ENCODE data around the gene MYD88. TPM values are rescaled to one million over a fixed set of nuclear protein-coding genes. Genes with fewer than 3 reads are reported as not detected.
A peak's percentile ranks its signal among the peaks of the same experiment; 100 is the strongest.

MYD88 gene
- total and polyA plus RNA-seq, 9 of the 15 experiments (the other 6 are each of a cell fraction or from before 2014, with no cell fraction given), result 3.2 to 47.3 (median 27.6) TPM

GRCh38 chr3:38138349-38139190, at the start of gene MYD88 (continued):
- TF ChIP-seq CREB3L1 (IDR thresholded peaks at IDR 0.05; ENCODE audit: borderline replicate concordance, low read depth) (no peak; the same call in 1 of the 2 replicates), KLF16 (IDR thresholded peaks at IDR 0.05) (no peak), MCM7 (IDR thresholded peaks at IDR 0.05) (no peak), BDP1 (IDR thresholded peaks at IDR 0.05; ENCODE audit: insufficient read depth, insufficient read length) (no peak), HBP1 (CRISPR knock-in tag; IDR thresholded peaks at IDR 0.05) (no peak), GABPB1 (CRISPR knock-in tag; IDR thresholded peaks at IDR 0.05) (peak; percentile 71), POLR3G (IDR thresholded peaks at IDR 0.05; ENCODE audit: extremely low read depth, insufficient read length, insufficient replicate concordance) (no peak), NR2C1 (IDR thresholded peaks at IDR 0.05) (no peak), NR2C1 (tag; IDR thresholded peaks at IDR 0.05) (no peak), FOXK2 (conservative IDR thresholded peaks at IDR 0.05 in 1 of 2, IDR thresholded peaks at IDR 0.05 in 1 of 2; ENCODE audit: low read depth in 2 of 2) (no peak), JUND (IDR thresholded peaks at IDR 0.05; ENCODE audit: borderline replicate concordance, low read depth, low read length) (no peak), JUND (tag; IDR thresholded peaks at IDR 0.05; ENCODE audit: borderline replicate concordance, low read depth, low read length) (no peak)
- TF ChIP-seq, protein P1, sequence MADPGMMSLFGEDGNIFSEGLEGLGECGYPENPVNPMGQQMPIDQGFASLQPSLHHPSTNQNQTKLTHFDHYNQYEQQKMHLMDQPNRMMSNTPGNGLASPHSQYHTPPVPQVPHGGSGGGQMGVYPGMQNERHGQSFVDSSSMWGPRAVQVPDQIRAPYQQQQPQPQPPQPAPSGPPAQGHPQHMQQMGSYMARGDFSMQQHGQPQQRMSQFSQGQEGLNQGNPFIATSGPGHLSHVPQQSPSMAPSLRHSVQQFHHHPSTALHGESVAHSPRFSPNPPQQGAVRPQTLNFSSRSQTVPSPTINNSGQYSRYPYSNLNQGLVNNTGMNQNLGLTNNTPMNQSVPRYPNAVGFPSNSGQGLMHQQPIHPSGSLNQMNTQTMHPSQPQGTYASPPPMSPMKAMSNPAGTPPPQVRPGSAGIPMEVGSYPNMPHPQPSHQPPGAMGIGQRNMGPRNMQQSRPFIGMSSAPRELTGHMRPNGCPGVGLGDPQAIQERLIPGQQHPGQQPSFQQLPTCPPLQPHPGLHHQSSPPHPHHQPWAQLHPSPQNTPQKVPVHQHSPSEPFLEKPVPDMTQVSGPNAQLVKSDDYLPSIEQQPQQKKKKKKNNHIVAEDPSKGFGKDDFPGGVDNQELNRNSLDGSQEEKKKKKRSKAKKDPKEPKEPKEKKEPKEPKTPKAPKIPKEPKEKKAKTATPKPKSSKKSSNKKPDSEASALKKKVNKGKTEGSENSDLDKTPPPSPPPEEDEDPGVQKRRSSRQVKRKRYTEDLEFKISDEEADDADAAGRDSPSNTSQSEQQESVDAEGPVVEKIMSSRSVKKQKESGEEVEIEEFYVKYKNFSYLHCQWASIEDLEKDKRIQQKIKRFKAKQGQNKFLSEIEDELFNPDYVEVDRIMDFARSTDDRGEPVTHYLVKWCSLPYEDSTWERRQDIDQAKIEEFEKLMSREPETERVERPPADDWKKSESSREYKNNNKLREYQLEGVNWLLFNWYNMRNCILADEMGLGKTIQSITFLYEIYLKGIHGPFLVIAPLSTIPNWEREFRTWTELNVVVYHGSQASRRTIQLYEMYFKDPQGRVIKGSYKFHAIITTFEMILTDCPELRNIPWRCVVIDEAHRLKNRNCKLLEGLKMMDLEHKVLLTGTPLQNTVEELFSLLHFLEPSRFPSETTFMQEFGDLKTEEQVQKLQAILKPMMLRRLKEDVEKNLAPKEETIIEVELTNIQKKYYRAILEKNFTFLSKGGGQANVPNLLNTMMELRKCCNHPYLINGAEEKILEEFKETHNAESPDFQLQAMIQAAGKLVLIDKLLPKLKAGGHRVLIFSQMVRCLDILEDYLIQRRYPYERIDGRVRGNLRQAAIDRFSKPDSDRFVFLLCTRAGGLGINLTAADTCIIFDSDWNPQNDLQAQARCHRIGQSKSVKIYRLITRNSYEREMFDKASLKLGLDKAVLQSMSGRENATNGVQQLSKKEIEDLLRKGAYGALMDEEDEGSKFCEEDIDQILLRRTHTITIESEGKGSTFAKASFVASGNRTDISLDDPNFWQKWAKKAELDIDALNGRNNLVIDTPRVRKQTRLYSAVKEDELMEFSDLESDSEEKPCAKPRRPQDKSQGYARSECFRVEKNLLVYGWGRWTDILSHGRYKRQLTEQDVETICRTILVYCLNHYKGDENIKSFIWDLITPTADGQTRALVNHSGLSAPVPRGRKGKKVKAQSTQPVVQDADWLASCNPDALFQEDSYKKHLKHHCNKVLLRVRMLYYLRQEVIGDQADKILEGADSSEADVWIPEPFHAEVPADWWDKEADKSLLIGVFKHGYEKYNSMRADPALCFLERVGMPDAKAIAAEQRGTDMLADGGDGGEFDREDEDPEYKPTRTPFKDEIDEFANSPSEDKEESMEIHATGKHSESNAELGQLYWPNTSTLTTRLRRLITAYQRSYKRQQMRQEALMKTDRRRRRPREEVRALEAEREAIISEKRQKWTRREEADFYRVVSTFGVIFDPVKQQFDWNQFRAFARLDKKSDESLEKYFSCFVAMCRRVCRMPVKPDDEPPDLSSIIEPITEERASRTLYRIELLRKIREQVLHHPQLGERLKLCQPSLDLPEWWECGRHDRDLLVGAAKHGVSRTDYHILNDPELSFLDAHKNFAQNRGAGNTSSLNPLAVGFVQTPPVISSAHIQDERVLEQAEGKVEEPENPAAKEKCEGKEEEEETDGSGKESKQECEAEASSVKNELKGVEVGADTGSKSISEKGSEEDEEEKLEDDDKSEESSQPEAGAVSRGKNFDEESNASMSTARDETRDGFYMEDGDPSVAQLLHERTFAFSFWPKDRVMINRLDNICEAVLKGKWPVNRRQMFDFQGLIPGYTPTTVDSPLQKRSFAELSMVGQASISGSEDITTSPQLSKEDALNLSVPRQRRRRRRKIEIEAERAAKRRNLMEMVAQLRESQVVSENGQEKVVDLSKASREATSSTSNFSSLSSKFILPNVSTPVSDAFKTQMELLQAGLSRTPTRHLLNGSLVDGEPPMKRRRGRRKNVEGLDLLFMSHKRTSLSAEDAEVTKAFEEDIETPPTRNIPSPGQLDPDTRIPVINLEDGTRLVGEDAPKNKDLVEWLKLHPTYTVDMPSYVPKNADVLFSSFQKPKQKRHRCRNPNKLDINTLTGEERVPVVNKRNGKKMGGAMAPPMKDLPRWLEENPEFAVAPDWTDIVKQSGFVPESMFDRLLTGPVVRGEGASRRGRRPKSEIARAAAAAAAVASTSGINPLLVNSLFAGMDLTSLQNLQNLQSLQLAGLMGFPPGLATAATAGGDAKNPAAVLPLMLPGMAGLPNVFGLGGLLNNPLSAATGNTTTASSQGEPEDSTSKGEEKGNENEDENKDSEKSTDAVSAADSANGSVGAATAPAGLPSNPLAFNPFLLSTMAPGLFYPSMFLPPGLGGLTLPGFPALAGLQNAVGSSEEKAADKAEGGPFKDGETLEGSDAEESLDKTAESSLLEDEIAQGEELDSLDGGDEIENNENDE (IDR thresholded peaks at IDR 0.05; ENCODE audit: low read depth, low read length), result no peak
